GM23338 (cell line): ENCODE measurements around the gene VPS25. TPM values are rescaled to one million over a fixed set of nuclear protein-coding genes. Genes with fewer than 3 reads are reported as not detected.

Experiments used
- ATAC-seq: fragments of 200-7000 bp; cut with Tn5 transposase; 3 replicates; pipeline ENCODE4 v1.9.1; 2020
- DNase-seq: peaks from one replicate; pipeline ENCODE4 v3.0.0-alpha.2; 2015; ENCODE audit warnings: low spot score
- H2AFZ ChIP-seq: fragments of 200-600 bp; sonication (generic); 2 replicates; pipeline ENCODE4 v1.8.0; 2016; ENCODE audit warnings: antibody characterized with exemption, mild to moderate bottlenecking, moderate library complexity
- H3F3A ChIP-seq: fragments of 200-600 bp; sonication (generic); replicated peaks from 2 replicates; pipeline ENCODE4 v1.8.0; 2017; ENCODE audit warnings: antibody characterized with exemption, mixed run types, low read depth
- H3K27ac ChIP-seq: fragments of 200-600 bp; sonication (generic); 2 replicates; pipeline ENCODE4 v1.6.1; 2016; ENCODE audit warnings: low read depth
- H3K27me3 ChIP-seq: fragments of 200-600 bp; sonication (generic); 2 replicates; pipeline ENCODE4 v1.8.0; 2016; ENCODE audit warnings: mild to moderate bottlenecking, mixed run types, moderate library complexity; ENCODE audit not compliant: insufficient read depth
- H3K36me3 ChIP-seq: fragments of 200-600 bp; sonication (generic); 2 replicates; pipeline ENCODE4 v1.8.0; 2016; ENCODE audit warnings: mild to moderate bottlenecking; ENCODE audit not compliant: insufficient read depth
- H3K4me1 ChIP-seq: fragments of 200-600 bp; sonication (generic); 2 replicates; pipeline ENCODE4 v1.8.0; 2016; ENCODE audit warnings: mild to moderate bottlenecking, moderate library complexity; ENCODE audit not compliant: insufficient read depth
- H3K4me2 ChIP-seq: fragments of 200-600 bp; sonication (generic); 2 replicates; pipeline ENCODE4 v1.7.1; 2017; ENCODE audit warnings: mixed run types
- H3K4me3 ChIP-seq: fragments of 200-600 bp; sonication (generic); 2 replicates; pipeline ENCODE4 v1.6.1; 2016; ENCODE audit warnings: mixed run types
- H3K79me2 ChIP-seq: fragments of 200-600 bp; sonication (generic); replicated peaks from 2 replicates; pipeline ENCODE4 v1.8.0; 2017; ENCODE audit warnings: mild to moderate bottlenecking; ENCODE audit not compliant: insufficient read depth
- H3K9me2 ChIP-seq: fragments of 200-600 bp; sonication (generic); 2 replicates; pipeline ENCODE4 v1.8.0; 2017; ENCODE audit not compliant: insufficient read depth
- H4K20me1 ChIP-seq: fragments of 200-600 bp; sonication (generic); replicated peaks from 2 replicates; pipeline ENCODE4 v1.8.0; 2017; ENCODE audit warnings: mild to moderate bottlenecking; ENCODE audit not compliant: insufficient read depth
- H3K27ac Mint-ChIP-seq: 2 replicates; pipeline ENCODE4 v1.8.0; 2020; ENCODE audit warnings: inconsistent platforms, mild to moderate bottlenecking, moderate library complexity, mixed read lengths
- H3K27me3 Mint-ChIP-seq: 3 replicates; pipeline ENCODE4 v1.8.0; 2022; ENCODE audit warnings: low read depth, mild to moderate bottlenecking, moderate library complexity, mixed read lengths, inconsistent platforms; ENCODE audit not compliant: insufficient read depth, poor library complexity
- H3K36me3 Mint-ChIP-seq: 3 replicates; pipeline ENCODE4 v1.8.0; 2021; ENCODE audit warnings: low read depth, mild to moderate bottlenecking, inconsistent platforms, moderate library complexity, mixed read lengths
- H3K4me1 Mint-ChIP-seq: 3 replicates; pipeline ENCODE4 v1.8.0; 2020; ENCODE audit warnings: mild to moderate bottlenecking, inconsistent platforms, mixed read lengths
- H3K4me3 Mint-ChIP-seq: 3 replicates; pipeline ENCODE4 v1.8.0; 2021; ENCODE audit warnings: moderate library complexity, mild to moderate bottlenecking, inconsistent platforms, mixed read lengths
- H3K9me3 Mint-ChIP-seq: 3 replicates; pipeline ENCODE4 v1.8.0; 2020; ENCODE audit warnings: moderate library complexity, mild to moderate bottlenecking, inconsistent platforms, mixed read lengths
- CREB1 ChIP-seq: fragments of 250-450 bp; sonication (Bioruptor Pico); IDR thresholded peaks from 2 replicates; pipeline ENCODE4 v1.5.0; 2020; ENCODE audit warnings: low read depth, mild to moderate bottlenecking, moderate library complexity
- EZH2 ChIP-seq: fragments of 200-600 bp; sonication (generic); IDR thresholded peaks from one replicate; pipeline ENCODE4 v1.8.0; 2017; ENCODE audit warnings: antibody characterized with exemption, mild to moderate bottlenecking, low read depth; ENCODE audit not compliant: unreplicated experiment
- JUNB ChIP-seq: IDR thresholded peaks from one replicate; pipeline ENCODE4 v1.6.1; 2016; ENCODE audit warnings: antibody characterized with exemption; ENCODE audit not compliant: unreplicated experiment
- NANOG ChIP-seq: IDR thresholded peaks from 2 replicates; pipeline ENCODE4 v1.6.1; 2016; ENCODE audit warnings: antibody characterized with exemption, borderline replicate concordance
- POLR2AphosphoS5 ChIP-seq: IDR thresholded peaks from 2 replicates; pipeline ENCODE4 v1.6.1; 2016; ENCODE audit warnings: antibody characterized with exemption, low read depth
- STAT1 ChIP-seq: IDR thresholded peaks from one replicate; pipeline ENCODE4 v1.6.1; 2016; ENCODE audit warnings: antibody characterized with exemption; ENCODE audit not compliant: unreplicated experiment
- ZNF114 ChIP-seq: fragments of 250-450 bp; sonication (Bioruptor Pico); IDR thresholded peaks from 2 replicates; pipeline ENCODE4 v1.5.0; 2020; ENCODE audit warnings: mild to moderate bottlenecking, moderate library complexity
- long read RNA-seq: library from polyadenylated mRNA; unstranded; transcript quantifications from one replicate; pipeline ENCODE4 v2.0.0, GENCODE V29; 2020; ENCODE audit not compliant: unreplicated experiment
- polyA plus RNA-seq: library from polyadenylated mRNA; unstranded; fragments of >200 nt; fragmentation: Nextera tagmentation; extraction: Ambion mirVana; gene quantifications from 2 replicates; pipeline ENCODE4 v1.2.1, GENCODE V29; 2016
- total RNA-seq: library from RNA; depleted of rRNA; stranded (reverse); fragments of >200 nt; shearing (Covaris generic); gene quantifications from 2 replicates; pipeline ENCODE4 v1.2.3, GENCODE V29; 2014; rRNA removed
- TF ChIP-seq, protein P1 (sequence below): IDR thresholded peaks from 2 replicates; pipeline ENCODE4 v1.6.1; 2016; ENCODE audit warnings: antibody characterized with exemption
- TF ChIP-seq, protein P2 (sequence below): IDR thresholded peaks from one replicate; pipeline ENCODE4 v1.6.1; 2018; ENCODE audit warnings: antibody characterized with exemption; ENCODE audit not compliant: unreplicated experiment
- TF ChIP-seq, protein P3 (sequence below), 2 experiments: fragments of 200-600 bp in 1 of 2; sonication (generic) in 1 of 2; conservative IDR thresholded peaks; 2 replicates each; pipeline versions ENCODE4 v1.5.1 to v1.6.1; 2016 to 2017; ENCODE audit warnings: antibody characterized with exemption in 2 of 2, low read depth in 2 of 2, mild to moderate bottlenecking in 2 of 2, moderate library complexity in 1 of 2

VPS25 gene
- total RNA-seq, result 110 and 129 TPM in 2 replicates
- 93.5 and 105 TPM in 2 replicates for polyA plus RNA-seq
- long read RNA-seq, transcript VPS25-201 (6 exons, 1,101 nt), result major isoform, 108 of 117 reads
- long read RNA-seq, partial matches to known transcripts, result 0 of 117 reads
- long read RNA-seq, other reads (novel, unspliced or antisense), result 6 of 117 reads

DNA sequence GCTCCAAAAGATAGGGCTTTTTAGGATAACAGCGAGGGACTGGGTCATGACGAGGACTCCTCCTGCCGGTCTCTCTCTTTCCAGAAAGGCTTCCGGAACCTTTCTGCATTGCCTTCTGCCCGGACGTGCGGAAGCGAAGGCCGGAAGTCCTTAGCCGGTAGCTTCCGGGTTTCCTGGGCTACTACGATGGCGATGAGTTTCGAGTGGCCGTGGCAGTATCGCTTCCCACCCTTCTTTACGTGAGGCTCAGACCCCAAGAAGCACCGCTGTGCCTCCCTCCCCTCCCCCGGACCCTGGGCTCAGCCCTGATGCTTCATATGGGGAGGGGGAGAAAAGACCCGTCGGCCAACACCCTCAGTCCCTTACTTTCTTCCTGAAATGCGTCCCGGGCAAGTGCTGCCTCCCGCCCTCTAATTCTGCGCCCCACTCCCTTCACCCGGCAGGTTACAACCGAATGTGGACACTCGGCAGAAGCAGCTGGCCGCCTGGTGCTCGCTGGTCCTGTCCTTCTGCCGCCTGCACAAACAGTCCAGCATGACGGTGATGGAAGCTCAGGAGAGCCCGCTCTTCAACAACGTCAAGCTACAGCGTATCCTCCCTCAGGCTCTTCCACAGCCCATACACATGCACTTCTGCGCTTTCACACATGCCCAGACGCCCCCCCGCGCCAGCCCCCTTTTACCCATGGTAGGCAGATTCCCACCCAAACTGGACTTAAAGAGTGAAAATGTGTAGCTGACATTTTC lies at the start of gene VPS25:
VPS25 (plus strand) TSS at position 160 of the 746 bp plus-strand sequence; CDS start at position 187, 27 bp downstream.
- Mint-ChIP-seq H3K27me3 (peaks cover 15% of the 10 kb centered on the region), H3K9me3 (no peaks in the 10 kb centered on the region), H3K4me1 (peaks cover 11% of the 10 kb centered on the region), H3K36me3 (peaks cover 35% of the 10 kb centered on the region), H3K27ac (peak within 1 kb of the TSS; percentile 94), H3K4me3 (peak within 1 kb of the TSS; percentile 98)
- peak within 1 kb of the TSS; percentile 97 for H3K4me3 ChIP-seq
- peak within 1 kb of the TSS; percentile 73 for H3K27ac ChIP-seq
- DNase-seq (peak; percentile 89), ATAC-seq (peak; percentile 99)
- H3K4me2 ChIP-seq, result peak within 1 kb of the TSS; percentile 95
- TF ChIP-seq EZH2 (no peak), ZNF114 (CRISPR knock-in tag) (no peak), NANOG (no peak), STAT1 (no peak), CREB1 (CRISPR knock-in tag) (peak; percentile 64), POLR2AphosphoS5 (peak; percentile 91), JUNB (no peak)
- TF ChIP-seq, protein P1, sequence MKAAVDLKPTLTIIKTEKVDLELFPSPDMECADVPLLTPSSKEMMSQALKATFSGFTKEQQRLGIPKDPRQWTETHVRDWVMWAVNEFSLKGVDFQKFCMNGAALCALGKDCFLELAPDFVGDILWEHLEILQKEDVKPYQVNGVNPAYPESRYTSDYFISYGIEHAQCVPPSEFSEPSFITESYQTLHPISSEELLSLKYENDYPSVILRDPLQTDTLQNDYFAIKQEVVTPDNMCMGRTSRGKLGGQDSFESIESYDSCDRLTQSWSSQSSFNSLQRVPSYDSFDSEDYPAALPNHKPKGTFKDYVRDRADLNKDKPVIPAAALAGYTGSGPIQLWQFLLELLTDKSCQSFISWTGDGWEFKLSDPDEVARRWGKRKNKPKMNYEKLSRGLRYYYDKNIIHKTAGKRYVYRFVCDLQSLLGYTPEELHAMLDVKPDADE, result peak; percentile 74; the same call in 1 of the 2 replicates
- TF ChIP-seq, protein P2, sequence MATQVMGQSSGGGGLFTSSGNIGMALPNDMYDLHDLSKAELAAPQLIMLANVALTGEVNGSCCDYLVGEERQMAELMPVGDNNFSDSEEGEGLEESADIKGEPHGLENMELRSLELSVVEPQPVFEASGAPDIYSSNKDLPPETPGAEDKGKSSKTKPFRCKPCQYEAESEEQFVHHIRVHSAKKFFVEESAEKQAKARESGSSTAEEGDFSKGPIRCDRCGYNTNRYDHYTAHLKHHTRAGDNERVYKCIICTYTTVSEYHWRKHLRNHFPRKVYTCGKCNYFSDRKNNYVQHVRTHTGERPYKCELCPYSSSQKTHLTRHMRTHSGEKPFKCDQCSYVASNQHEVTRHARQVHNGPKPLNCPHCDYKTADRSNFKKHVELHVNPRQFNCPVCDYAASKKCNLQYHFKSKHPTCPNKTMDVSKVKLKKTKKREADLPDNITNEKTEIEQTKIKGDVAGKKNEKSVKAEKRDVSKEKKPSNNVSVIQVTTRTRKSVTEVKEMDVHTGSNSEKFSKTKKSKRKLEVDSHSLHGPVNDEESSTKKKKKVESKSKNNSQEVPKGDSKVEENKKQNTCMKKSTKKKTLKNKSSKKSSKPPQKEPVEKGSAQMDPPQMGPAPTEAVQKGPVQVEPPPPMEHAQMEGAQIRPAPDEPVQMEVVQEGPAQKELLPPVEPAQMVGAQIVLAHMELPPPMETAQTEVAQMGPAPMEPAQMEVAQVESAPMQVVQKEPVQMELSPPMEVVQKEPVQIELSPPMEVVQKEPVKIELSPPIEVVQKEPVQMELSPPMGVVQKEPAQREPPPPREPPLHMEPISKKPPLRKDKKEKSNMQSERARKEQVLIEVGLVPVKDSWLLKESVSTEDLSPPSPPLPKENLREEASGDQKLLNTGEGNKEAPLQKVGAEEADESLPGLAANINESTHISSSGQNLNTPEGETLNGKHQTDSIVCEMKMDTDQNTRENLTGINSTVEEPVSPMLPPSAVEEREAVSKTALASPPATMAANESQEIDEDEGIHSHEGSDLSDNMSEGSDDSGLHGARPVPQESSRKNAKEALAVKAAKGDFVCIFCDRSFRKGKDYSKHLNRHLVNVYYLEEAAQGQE, result peak; percentile 6
- TF ChIP-seq, protein P3, sequence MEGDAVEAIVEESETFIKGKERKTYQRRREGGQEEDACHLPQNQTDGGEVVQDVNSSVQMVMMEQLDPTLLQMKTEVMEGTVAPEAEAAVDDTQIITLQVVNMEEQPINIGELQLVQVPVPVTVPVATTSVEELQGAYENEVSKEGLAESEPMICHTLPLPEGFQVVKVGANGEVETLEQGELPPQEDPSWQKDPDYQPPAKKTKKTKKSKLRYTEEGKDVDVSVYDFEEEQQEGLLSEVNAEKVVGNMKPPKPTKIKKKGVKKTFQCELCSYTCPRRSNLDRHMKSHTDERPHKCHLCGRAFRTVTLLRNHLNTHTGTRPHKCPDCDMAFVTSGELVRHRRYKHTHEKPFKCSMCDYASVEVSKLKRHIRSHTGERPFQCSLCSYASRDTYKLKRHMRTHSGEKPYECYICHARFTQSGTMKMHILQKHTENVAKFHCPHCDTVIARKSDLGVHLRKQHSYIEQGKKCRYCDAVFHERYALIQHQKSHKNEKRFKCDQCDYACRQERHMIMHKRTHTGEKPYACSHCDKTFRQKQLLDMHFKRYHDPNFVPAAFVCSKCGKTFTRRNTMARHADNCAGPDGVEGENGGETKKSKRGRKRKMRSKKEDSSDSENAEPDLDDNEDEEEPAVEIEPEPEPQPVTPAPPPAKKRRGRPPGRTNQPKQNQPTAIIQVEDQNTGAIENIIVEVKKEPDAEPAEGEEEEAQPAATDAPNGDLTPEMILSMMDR (conservative IDR thresholded peaks at IDR 0.05; ENCODE audit: low read depth in 2 of 2), result peak in 1 of 2 experiments; percentile 32; a peak in 2 of 4 replicates
- H3K27me3 ChIP-seq, result no peaks in the 10 kb centered on the region
- peaks cover 9% of the 10 kb centered on the region; the same call in 1 of the 2 replicates for H3K36me3 ChIP-seq
- H3F3A ChIP-seq, result no peaks in the 10 kb centered on the region
- H4K20me1 ChIP-seq, result no peaks in the 10 kb centered on the region
- H3K9me2 ChIP-seq, result no peaks in the 10 kb centered on the region
- 0 out of 2 replicates have a peak, but pooled peaks cover 6% of the 10 kb centered on the region for H3K79me2 ChIP-seq
- H3K4me1 ChIP-seq, result 0 out of 2 replicates have a peak, but pooled peaks cover 5% of the 10 kb centered on the region
- peak within 1 kb of the TSS; percentile 99 for H2AFZ ChIP-seq
